ENCODE measurements around the gene MTF1. TPM values are rescaled to one million over a fixed set of nuclear protein-coding genes. Genes with fewer than 3 reads are reported as not detected.
A peak's percentile ranks its signal among the peaks of the same experiment; 100 is the strongest.

Gene MTF1
- total RNA-seq, 3 donors from 2014 or later (not counting 1 experiment from before 2014, with no cell fraction given) = 31.2 to 35.6 (median 32.7) TPM

- H3K27me3 Mint-ChIP-seq (ENCODE audit: low read depth in 2 of 2) = no peaks in the 10 kb centered on the region
- TF ChIP-seq CTCF (IDR thresholded peaks at IDR 0.05) = peak; percentile 91
- WGBS (ENCODE audit: insufficient coverage) = 31% methylated on average over 6 of the region's 7 CpGs
- DNase-seq (peak; percentile 51 to 83), ATAC-seq (peak; percentile 34 to 64 (median 49))
- H3K4me1 ChIP-seq (ENCODE audit: control insufficient read depth, insufficient read depth, low read length) = peaks cover 20% of the 10 kb centered on the region
- peaks cover 14 to 20% of the 10 kb centered on the region in 2 donors for H3K4me1 Mint-ChIP-seq
- no peaks in the 10 kb centered on the region for H3K27me3 ChIP-seq (ENCODE audit: control insufficient read depth, insufficient read depth, low read length)
- H3K4me3 Mint-ChIP-seq = peak overlapping the region; percentile 17
- no peaks in the 10 kb centered on the region for H3K9me3 Mint-ChIP-seq
- peaks cover 18% of the 10 kb centered on the region for H3K36me3 ChIP-seq (ENCODE audit: control insufficient read depth, insufficient read depth, low read length)
- H3K9me3 ChIP-seq (ENCODE audit: control insufficient read depth, insufficient read depth, low read length) = no peaks in the 10 kb centered on the region
- no peak overlapping the region for H3K27ac ChIP-seq (ENCODE audit: low read length)
- H3K4me3 ChIP-seq (ENCODE audit: low read length) = no peak overlapping the region
- peak overlapping the region; percentile 64 to 65 for H3K27ac Mint-ChIP-seq
- H3K36me3 Mint-ChIP-seq = no peaks in the 10 kb centered on the region
- intact Hi-C loops (cut with micrococcal nuclease) = loop anchor here (1.0 kb wide), 1 partner anchor 48 kb away; the partner anchor contains the start of gene MTF1
Observed at GRCh38 chr1:37811027-37811655, 48.3 kb downstream of the MTF1 start.

- no peak for TF ChIP-seq CTCF (IDR thresholded peaks at IDR 0.05)
- Mint-ChIP-seq H3K4me3 (peak overlapping the region; percentile 21), H3K4me1 (peaks cover 14 to 20% of the 10 kb centered on the region in 2 donors), H3K36me3 (no peaks in the 10 kb centered on the region), H3K27ac (no peak overlapping the region), H3K27me3 (ENCODE audit: low read depth in 2 of 2) (no peaks in the 10 kb centered on the region), H3K9me3 (no peaks in the 10 kb centered on the region)
- Histone ChIP-seq H3K27ac (ENCODE audit: low read length) (no peak overlapping the region), H3K27me3 (ENCODE audit: control insufficient read depth, insufficient read depth, low read length) (no peaks in the 10 kb centered on the region), H3K9me3 (ENCODE audit: control insufficient read depth, insufficient read depth, low read length) (no peaks in the 10 kb centered on the region), H3K4me3 (ENCODE audit: low read length) (no peak overlapping the region), H3K36me3 (ENCODE audit: control insufficient read depth, insufficient read depth, low read length) (peaks cover 16% of the 10 kb centered on the region), H3K4me1 (ENCODE audit: control insufficient read depth, insufficient read depth, low read length) (peaks cover 20% of the 10 kb centered on the region)
- ATAC-seq (no peak), DNase-seq (no peak)
- WGBS (ENCODE audit: insufficient coverage) = 88% methylated on average over 2 of the region's 2 CpGs
- intact Hi-C loops (cut with micrococcal nuclease) = no loop called here
Observed at GRCh38 chr1:37809942-37810341, 49.5 kb downstream of the MTF1 start.

GRCh38 chr1:37808369-37809319, 50.7 kb downstream of the MTF1 start:
- Histone ChIP-seq H3K27ac (ENCODE audit: low read length) (peak overlapping the region; percentile 79), H3K9me3 (ENCODE audit: control insufficient read depth, insufficient read depth, low read length) (no peaks in the 10 kb centered on the region), H3K4me3 (ENCODE audit: low read length) (peak overlapping the region; percentile 79), H3K4me1 (ENCODE audit: control insufficient read depth, insufficient read depth, low read length) (peaks cover 20% of the 10 kb centered on the region), H3K27me3 (ENCODE audit: control insufficient read depth, insufficient read depth, low read length) (no peaks in the 10 kb centered on the region), H3K36me3 (ENCODE audit: control insufficient read depth, insufficient read depth, low read length) (peaks cover 23% of the 10 kb centered on the region)
- intact Hi-C loops (cut with micrococcal nuclease) = no loop called here
- peaks cover 23 to 28% of the 10 kb centered on the region in 2 donors for H3K4me1 Mint-ChIP-seq
- H3K36me3 Mint-ChIP-seq = peaks cover 5% of the 10 kb centered on the region
- 9% methylated on average over 54 of the region's 54 CpGs for WGBS (ENCODE audit: insufficient coverage)
- no peaks in the 10 kb centered on the region for H3K27me3 Mint-ChIP-seq (ENCODE audit: low read depth in 2 of 2)
- DNase-seq = peak in 1 of 2 donors; percentile 58
- H3K9me3 Mint-ChIP-seq = no peaks in the 10 kb centered on the region
- peak overlapping the region; percentile 91 to 98 for H3K27ac Mint-ChIP-seq
- peak overlapping the region; percentile 98 for H3K4me3 Mint-ChIP-seq
- ATAC-seq = peak; percentile 61 to 76 (median 62)
- TF ChIP-seq CTCF (IDR thresholded peaks at IDR 0.05) = no peak
